HepG2 (cell line): ENCODE data around the gene TMEM107. TPM values are rescaled to one million over a fixed set of nuclear protein-coding genes. Genes with fewer than 3 reads are reported as not detected.
A peak's percentile ranks its signal among the peaks of the same experiment; 100 is the strongest.

ENCODE experiments used
- ATF7 ChIP-seq, 2 experiments: fragments of 450-650 bp in 1 of 2; sonication (generic) in 1 of 2; formaldehyde crosslinking in 1 of 2; IDR thresholded peaks; 2 replicates each; pipeline versions ENCODE4 v1.4.0 to v1.6.1; 2016 to 2020; ENCODE audit warnings: antibody characterized with exemption in 1 of 2, mild to moderate bottlenecking in 1 of 2, missing genetic modification reagents in 1 of 2
- BORCS8-MEF2B ChIP-seq: sonication (generic); formaldehyde crosslinking; IDR thresholded peaks from 2 replicates; pipeline ENCODE4 v1.8.0; 2022; ENCODE audit warnings: mild to moderate bottlenecking, missing genetic modification reagents
- BRCA1 ChIP-seq: sonication (generic); formaldehyde crosslinking; IDR thresholded peaks from 2 replicates; pipeline ENCODE4 v1.4.0; 2020; ENCODE audit warnings: missing genetic modification reagents
- HOXA5 ChIP-seq: sonication (generic); formaldehyde crosslinking; IDR thresholded peaks from 2 replicates; pipeline ENCODE4 v1.4.0; 2020; ENCODE audit warnings: missing genetic modification reagents
- HOXA9 ChIP-seq: sonication (generic); formaldehyde crosslinking; IDR thresholded peaks from 2 replicates; pipeline ENCODE4 v1.8.1; 2022; ENCODE audit warnings: missing genetic modification reagents, mild to moderate bottlenecking, moderate library complexity, borderline replicate concordance
- MLXIP ChIP-seq: sonication (generic); formaldehyde crosslinking; IDR thresholded peaks from 2 replicates; pipeline ENCODE4 v1.9.0; 2021; ENCODE audit warnings: missing genetic modification reagents, borderline replicate concordance
- MTERF4 ChIP-seq: sonication (generic); formaldehyde crosslinking; IDR thresholded peaks from 2 replicates; pipeline ENCODE4 v1.8.0; 2023; ENCODE audit warnings: mild to moderate bottlenecking, missing genetic modification reagents
- PAXIP1 ChIP-seq: sonication (generic); formaldehyde crosslinking; conservative IDR thresholded peaks from 2 replicates; pipeline ENCODE4 v1.4.0; 2020; ENCODE audit warnings: mild to moderate bottlenecking, missing genetic modification reagents, moderate library complexity
- PCBP2 ChIP-seq: fragments of 200-400 bp; formaldehyde crosslinking; optimal IDR thresholded peaks from 2 replicates; pipeline ENCODE3; 2018; ENCODE audit warnings: low read length, low read depth; ENCODE audit not compliant: poor library complexity, severe bottlenecking
- POLR2AphosphoS2 ChIP-seq: IDR thresholded peaks from 2 replicates; pipeline ENCODE4 v1.6.1; 2011; ENCODE audit warnings: low read depth, low read length, improper control_type of control experiment
- SNAPC2 ChIP-seq: sonication (generic); formaldehyde crosslinking; IDR thresholded peaks from 2 replicates; pipeline ENCODE4 v1.8.1; 2022; ENCODE audit warnings: mild to moderate bottlenecking, missing genetic modification reagents
- TARDBP ChIP-seq: sonication (generic); formaldehyde crosslinking; IDR thresholded peaks from 2 replicates; pipeline ENCODE4 v1.8.0; 2022; ENCODE audit warnings: mild to moderate bottlenecking, missing genetic modification reagents
- TCF12 ChIP-seq, 2 experiments: fragments of 450-650 bp in 1 of 2; sonication (generic) in 1 of 2; formaldehyde crosslinking in 1 of 2; IDR thresholded peaks; 2 replicates each; pipeline versions ENCODE4 v1.6.1 to v1.8.0; 2017 to 2022; ENCODE audit warnings: antibody characterized with exemption in 1 of 2, mild to moderate bottlenecking in 1 of 2, missing genetic modification reagents in 1 of 2, moderate library complexity in 1 of 2
- THAP11 ChIP-seq: IDR thresholded peaks from 2 replicates; pipeline ENCODE4 v1.6.1; 2016; ENCODE audit warnings: missing biosample characterization, missing genetic modification reagents
- ZFP82 ChIP-seq: sonication (generic); formaldehyde crosslinking; IDR thresholded peaks from 2 replicates; pipeline ENCODE4 v1.5.1; 2020; ENCODE audit warnings: mild to moderate bottlenecking, missing genetic modification reagents, borderline replicate concordance
- ZNF296 ChIP-seq: sonication (generic); formaldehyde crosslinking; conservative IDR thresholded peaks from 2 replicates; pipeline ENCODE4 v1.5.0; 2020; ENCODE audit warnings: mild to moderate bottlenecking, missing genetic modification reagents
- ZNF3 ChIP-seq: IDR thresholded peaks from 2 replicates; pipeline ENCODE4 v1.7.0; 2017; ENCODE audit warnings: inconsistent platforms
- ZNF326 ChIP-seq: sonication (generic); formaldehyde crosslinking; IDR thresholded peaks from 2 replicates; pipeline ENCODE4 v1.4.0; 2020; ENCODE audit warnings: missing genetic modification reagents, borderline replicate concordance
- ZNF891 ChIP-seq: sonication (generic); formaldehyde crosslinking; IDR thresholded peaks from 2 replicates; pipeline ENCODE4 v1.5.0; 2020; ENCODE audit warnings: mild to moderate bottlenecking, missing genetic modification reagents
- polyA plus RNA-seq, 8 experiments: library from polyadenylated mRNA; depleted of rRNA in 3 of 8; stranded (reverse) in 7 of 8; unstranded in 1 of 8; fragments of >200 nt; fragmentation: Illumina TruSeq in 4 of 8; extraction: Trizol in 4 of 8; gene quantifications; 2 replicates each; pipeline versions ENCODE4 v1.2.1 to v1.2.3, GENCODE V29; 2011 to 2016; ENCODE audit warnings: low read depth in 4 of 8, missing spikeins in 1 of 8, mixed read lengths in 1 of 8; ENCODE audit not compliant: insufficient read depth in 1 of 8
- total RNA-seq, 5 experiments: library from RNA; depleted of rRNA; stranded (reverse); fragments of >200 nt; fragmentation: Illumina TruSeq; extraction: Trizol; gene quantifications; 2 replicates each; pipeline ENCODE4 v1.2.3, GENCODE V29; 2016; ENCODE audit warnings: low read depth in 1 of 5
- TF ChIP-seq, protein P1 (sequence below): sonication (generic); formaldehyde crosslinking; conservative IDR thresholded peaks from 2 replicates; pipeline ENCODE4 v1.8.0; 2022; ENCODE audit warnings: missing genetic modification reagents

The TMEM107 gene
- total and polyA plus RNA-seq, 2 of the 13 experiments (the other 11 are each of a cell fraction or from before 2014, with no cell fraction given): 7.2 to 15.3 TPM

DNA sequence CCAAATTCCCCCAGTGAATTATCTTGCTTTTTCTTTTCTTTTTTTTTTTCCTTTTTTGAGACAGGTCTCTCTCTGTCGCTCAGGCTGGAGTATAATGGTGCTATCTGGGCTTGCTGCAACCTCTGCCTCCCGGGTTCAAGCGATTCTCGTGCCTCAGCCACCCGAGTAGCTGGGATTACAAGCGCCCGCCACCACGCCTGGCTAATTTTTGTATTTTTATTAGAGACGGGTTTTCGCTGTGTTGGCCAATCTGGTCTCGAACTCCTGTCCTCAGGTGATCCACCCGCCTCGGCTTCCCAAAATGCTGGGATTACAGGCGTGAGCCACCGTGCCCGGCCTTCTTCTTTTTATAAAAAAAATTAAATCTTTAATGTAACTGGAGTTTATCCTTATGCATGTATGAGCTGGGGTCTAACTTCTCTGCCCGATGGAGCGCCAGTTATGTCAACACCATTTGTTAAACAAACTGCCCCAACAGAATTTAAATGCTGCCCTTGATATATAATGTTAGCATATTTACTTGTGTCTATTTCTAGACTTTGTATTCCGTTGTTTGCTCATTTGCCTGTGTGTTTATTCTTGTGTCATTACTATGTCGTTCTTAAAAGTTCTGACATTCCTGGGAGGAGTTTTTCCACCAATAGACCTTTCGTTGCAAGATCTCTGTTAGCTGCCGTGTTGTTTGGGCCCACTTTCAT lies 34.7 kb upstream of the TMEM107 start (continued):
- TF ChIP-seq ZFP82: peak; percentile 79; the same call in 1 of the 2 replicates
- TF ChIP-seq BORCS8-MEF2B (CRISPR knock-in tag): no peak
- TF ChIP-seq TARDBP (CRISPR knock-in tag): no peak; the same call in 1 of the 2 replicates
- TF ChIP-seq PCBP2: no peak
- TF ChIP-seq SNAPC2 (CRISPR knock-in tag): no peak; the same call in 1 of the 2 replicates
- TF ChIP-seq, protein P1, sequence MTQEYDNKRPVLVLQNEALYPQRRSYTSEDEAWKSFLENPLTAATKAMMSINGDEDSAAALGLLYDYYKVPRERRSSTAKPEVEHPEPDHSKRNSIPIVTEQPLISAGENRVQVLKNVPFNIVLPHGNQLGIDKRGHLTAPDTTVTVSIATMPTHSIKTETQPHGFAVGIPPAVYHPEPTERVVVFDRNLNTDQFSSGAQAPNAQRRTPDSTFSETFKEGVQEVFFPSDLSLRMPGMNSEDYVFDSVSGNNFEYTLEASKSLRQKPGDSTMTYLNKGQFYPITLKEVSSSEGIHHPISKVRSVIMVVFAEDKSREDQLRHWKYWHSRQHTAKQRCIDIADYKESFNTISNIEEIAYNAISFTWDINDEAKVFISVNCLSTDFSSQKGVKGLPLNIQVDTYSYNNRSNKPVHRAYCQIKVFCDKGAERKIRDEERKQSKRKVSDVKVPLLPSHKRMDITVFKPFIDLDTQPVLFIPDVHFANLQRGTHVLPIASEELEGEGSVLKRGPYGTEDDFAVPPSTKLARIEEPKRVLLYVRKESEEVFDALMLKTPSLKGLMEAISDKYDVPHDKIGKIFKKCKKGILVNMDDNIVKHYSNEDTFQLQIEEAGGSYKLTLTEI (CRISPR knock-in tag): no peak
- peak; percentile 65 for TF ChIP-seq ATF7 (IDR thresholded peaks at IDR 0.05)
- no peak for TF ChIP-seq ATF7 (CRISPR knock-in tag; IDR thresholded peaks at IDR 0.05)
- TF ChIP-seq PAXIP1 (CRISPR knock-in tag): peak; percentile 59
- TF ChIP-seq ZNF891 (CRISPR knock-in tag): no peak
- no peak for TF ChIP-seq MTERF4 (CRISPR knock-in tag)
- no peak for TF ChIP-seq BRCA1 (CRISPR knock-in tag)
- TF ChIP-seq THAP11 (CRISPR knock-in tag): 0 out of 2 replicates have a peak, but pooled peaks have one; percentile 5
- no peak; the same call in 1 of the 2 replicates for TF ChIP-seq HOXA9 (CRISPR knock-in tag)
- TF ChIP-seq TCF12 (IDR thresholded peaks at IDR 0.05): no peak
- no peak for TF ChIP-seq TCF12 (CRISPR knock-in tag; IDR thresholded peaks at IDR 0.05)
- no peak for TF ChIP-seq MLXIP (CRISPR knock-in tag)
- TF ChIP-seq ZNF296: no peak
- no peak for TF ChIP-seq ZNF3 (CRISPR knock-in tag)
- TF ChIP-seq ZNF326 (CRISPR knock-in tag): no peak
- TF ChIP-seq POLR2AphosphoS2: no peak
- no peak for TF ChIP-seq HOXA5 (CRISPR knock-in tag)
